HepG2 (cell line): Measurements from ENCODE around the gene IFT172. TPM values are rescaled to one million over a fixed set of nuclear protein-coding genes. Genes with fewer than 3 reads are reported as not detected.

Experiments
- CC2D1A ChIP-seq: sonication (generic); formaldehyde crosslinking; IDR thresholded peaks from 2 replicates; pipeline ENCODE4 v1.8.1; 2023; ENCODE audit warnings: mild to moderate bottlenecking, missing genetic modification reagents
- E2F5 ChIP-seq: sonication (generic); formaldehyde crosslinking; conservative IDR thresholded peaks from 2 replicates; pipeline ENCODE4 v1.4.0; 2020; ENCODE audit warnings: missing genetic modification reagents
- ESRRA ChIP-seq: sonication (generic); formaldehyde crosslinking; IDR thresholded peaks from 2 replicates; pipeline ENCODE4 v1.5.1; 2020; ENCODE audit warnings: mild to moderate bottlenecking, low read depth, missing genetic modification reagents
- ETV5 ChIP-seq: IDR thresholded peaks from 2 replicates; pipeline ENCODE4 v1.6.1; 2018; ENCODE audit warnings: missing biosample characterization, missing genetic modification reagents, inconsistent platforms, borderline replicate concordance
- KDM5B ChIP-seq: sonication (generic); formaldehyde crosslinking; IDR thresholded peaks from 2 replicates; pipeline ENCODE4 v1.4.0; 2020; ENCODE audit warnings: missing genetic modification reagents, mild to moderate bottlenecking, borderline replicate concordance
- PAX8 ChIP-seq: sonication (generic); formaldehyde crosslinking; IDR thresholded peaks from 2 replicates; pipeline ENCODE4 v1.8.0; 2022; ENCODE audit warnings: mild to moderate bottlenecking, missing genetic modification reagents, borderline replicate concordance
- RBFOX2 ChIP-seq: fragments of 200-400 bp; formaldehyde crosslinking; IDR thresholded peaks from 2 replicates; pipeline ENCODE4 v1.6.1; 2017; ENCODE audit warnings: low read depth, mild to moderate bottlenecking, low read length
- SAFB2 ChIP-seq: sonication (generic); formaldehyde crosslinking; IDR thresholded peaks from 2 replicates; pipeline ENCODE4 v1.5.1; 2020; ENCODE audit warnings: missing genetic modification reagents, low read depth, mild to moderate bottlenecking, borderline replicate concordance
- SNAPC5 ChIP-seq: sonication (generic); formaldehyde crosslinking; IDR thresholded peaks from 2 replicates; pipeline ENCODE4 v1.8.1; 2023; ENCODE audit warnings: mild to moderate bottlenecking, missing genetic modification reagents, borderline replicate concordance
- SNRNP70 ChIP-seq: fragments of 200-400 bp; formaldehyde crosslinking; IDR thresholded peaks from 2 replicates; pipeline ENCODE4 v1.6.1; 2017; ENCODE audit warnings: mild to moderate bottlenecking, low read depth, low read length, moderate library complexity
- TMF1 ChIP-seq: sonication (generic); formaldehyde crosslinking; IDR thresholded peaks from 2 replicates; pipeline ENCODE4 v1.8.1; 2022; ENCODE audit warnings: low read depth, missing genetic modification reagents
- TP53 ChIP-seq: sonication (generic); formaldehyde crosslinking; conservative IDR thresholded peaks from 2 replicates; pipeline ENCODE4 v1.4.0; 2020; ENCODE audit warnings: missing genetic modification reagents
- ZBTB37 ChIP-seq: sonication (generic); formaldehyde crosslinking; IDR thresholded peaks from 2 replicates; pipeline ENCODE4 v1.4.0; 2020; ENCODE audit warnings: mild to moderate bottlenecking, missing genetic modification reagents
- ZFP37 ChIP-seq: sonication (generic); formaldehyde crosslinking; IDR thresholded peaks from 2 replicates; pipeline ENCODE4 v1.4.0; 2020; ENCODE audit warnings: missing genetic modification reagents, borderline replicate concordance
- ZFYVE20 ChIP-seq: sonication (generic); formaldehyde crosslinking; IDR thresholded peaks from 2 replicates; pipeline ENCODE4 v1.8.0; 2023; ENCODE audit warnings: low read depth, mild to moderate bottlenecking, moderate library complexity, missing genetic modification reagents, borderline replicate concordance
- ZMYM3 ChIP-seq: sonication (generic); formaldehyde crosslinking; IDR thresholded peaks from 2 replicates; pipeline ENCODE4 v1.5.1; 2020; ENCODE audit warnings: mild to moderate bottlenecking, missing genetic modification reagents
- ZNF512 ChIP-seq: sonication (generic); formaldehyde crosslinking; IDR thresholded peaks from 2 replicates; pipeline ENCODE4 v1.4.0; 2020; ENCODE audit warnings: mild to moderate bottlenecking, missing genetic modification reagents
- ZNF547 ChIP-seq: sonication (generic); formaldehyde crosslinking; IDR thresholded peaks from 2 replicates; pipeline ENCODE4 v1.5.1; 2020; ENCODE audit warnings: mild to moderate bottlenecking, missing genetic modification reagents
- ZNF678 ChIP-seq: sonication (generic); formaldehyde crosslinking; IDR thresholded peaks from 2 replicates; pipeline ENCODE4 v1.4.0; 2020; ENCODE audit warnings: mild to moderate bottlenecking, missing genetic modification reagents
- polyA plus RNA-seq, 8 experiments: library from polyadenylated mRNA; depleted of rRNA in 3 of 8; stranded (reverse) in 7 of 8; unstranded in 1 of 8; fragments of >200 nt; fragmentation: Illumina TruSeq in 4 of 8; extraction: Trizol in 4 of 8; gene quantifications; 2 replicates each; pipeline versions ENCODE4 v1.2.1 to v1.2.3, GENCODE V29; 2011 to 2016; ENCODE audit warnings: low read depth in 4 of 8, missing spikeins in 1 of 8, mixed read lengths in 1 of 8; ENCODE audit not compliant: insufficient read depth in 1 of 8
- total RNA-seq, 5 experiments: library from RNA; depleted of rRNA; stranded (reverse); fragments of >200 nt; fragmentation: Illumina TruSeq; extraction: Trizol; gene quantifications; 2 replicates each; pipeline ENCODE4 v1.2.3, GENCODE V29; 2016; ENCODE audit warnings: low read depth in 1 of 5

The IFT172 gene
- total and polyA plus RNA-seq, 2 of the 13 experiments (the other 11 are each of a cell fraction or from before 2014, with no cell fraction given), result 21.6 to 35.7 TPM

GRCh38 chr2:27494284-27494943 is 4.9 kb upstream of the IFT172 start (continued):
- TF ChIP-seq ZBTB37 (CRISPR knock-in tag), result no peak
- TF ChIP-seq PAX8 (CRISPR knock-in tag), result no peak
- no peak for TF ChIP-seq E2F5 (CRISPR knock-in tag)
- no peak for TF ChIP-seq TP53 (CRISPR knock-in tag)
- TF ChIP-seq ZMYM3 (CRISPR knock-in tag), result no peak
- TF ChIP-seq ETV5 (CRISPR knock-in tag), result no peak; the same call in 1 of the 2 replicates
- no peak for TF ChIP-seq TMF1 (CRISPR knock-in tag)
- TF ChIP-seq KDM5B (CRISPR knock-in tag), result no peak
- TF ChIP-seq SAFB2 (CRISPR knock-in tag), result peak; percentile 69; the same call in 1 of the 2 replicates
- TF ChIP-seq SNRNP70, result no peak
- TF ChIP-seq RBFOX2, result no peak
- no peak for TF ChIP-seq ZFP37 (CRISPR knock-in tag)
- TF ChIP-seq SNAPC5 (CRISPR knock-in tag), result no peak
- TF ChIP-seq ESRRA (CRISPR knock-in tag), result peak; percentile 21; the same call in 1 of the 2 replicates
- no peak for TF ChIP-seq ZFYVE20 (CRISPR knock-in tag)
- no peak for TF ChIP-seq ZNF678 (CRISPR knock-in tag)
- TF ChIP-seq ZNF547 (CRISPR knock-in tag), result no peak; the same call in 1 of the 2 replicates
- TF ChIP-seq ZNF512 (CRISPR knock-in tag), result no peak
- no peak for TF ChIP-seq CC2D1A (CRISPR knock-in tag)
